GM21825 (cell line): ENCODE data around the gene DEFB132.

Experiments used
- ATAC-seq: cut with Tn5 transposase; IDR thresholded peaks from one replicate; pipeline ENCODE4 v1.9.1; 2021; ENCODE audit warnings: mild to moderate bottlenecking, moderate library complexity; ENCODE audit not compliant: unreplicated experiment

DEFB132 gene

GRCh38 chr20:259981-260380, 2.5 kb downstream of the DEFB132 start:
- ATAC-seq, result no peak

GRCh38 chr20:263701-264100, 6.2 kb downstream of the DEFB132 start:
- ATAC-seq, result no peak

- peak; percentile 85 for ATAC-seq
Observed at GRCh38 chr20:266596-267562, 9.4 kb downstream of the DEFB132 start.

GRCh38 chr20:270517-270916, 13.0 kb downstream of the DEFB132 start:
- no peak for ATAC-seq

- no peak for ATAC-seq
Observed at GRCh38 chr20:271069-271468, 13.5 kb downstream of the DEFB132 start.

GRCh38 chr20:271528-271927, 14.0 kb downstream of the DEFB132 start:
- ATAC-seq, result no peak

GRCh38 chr20:272718-273117, 15.2 kb downstream of the DEFB132 start:
- ATAC-seq, result no peak

- ATAC-seq, result no peak
Observed at GRCh38 chr20:273884-274283, 16.4 kb downstream of the DEFB132 start.

GRCh38 chr20:275791-276190, 18.3 kb downstream of the DEFB132 start:
- no peak for ATAC-seq

- ATAC-seq, result no peak
Observed at GRCh38 chr20:276620-277495, 19.3 kb downstream of the DEFB132 start.

- ATAC-seq, result no peak
Observed at GRCh38 chr20:277496-277781, 19.9 kb downstream of the DEFB132 start.

GRCh38 chr20:278181-278580, 20.7 kb downstream of the DEFB132 start:
- ATAC-seq, result no peak

- no peak for ATAC-seq
Observed at GRCh38 chr20:278607-279571, 21.4 kb downstream of the DEFB132 start.

GRCh38 chr20:284172-284571, 26.6 kb downstream of the DEFB132 start:
- no peak for ATAC-seq

GRCh38 chr20:286508-286907, 29.0 kb downstream of the DEFB132 start:
- no peak for ATAC-seq

GRCh38 chr20:288956-289692, 31.6 kb downstream of the DEFB132 start:
- ATAC-seq, result no peak

GRCh38 chr20:289693-290083, 32.2 kb downstream of the DEFB132 start:
- no peak for ATAC-seq

GRCh38 chr20:290084-290831, 32.7 kb downstream of the DEFB132 start, which contains the start of gene C20orf96:
Gene C20orf96 (minus strand): TSS chr20:290750. CDS start chr20:290610, 140 bp downstream.
- ATAC-seq, result peak; percentile 78

- ATAC-seq, result no peak
Observed at GRCh38 chr20:294602-295001, 37.1 kb downstream of the DEFB132 start.
